DOHH2 (cell line): ENCODE data around the gene MYO1A.

Experiments used
- H3F3A ChIP-seq: fragments of 200-600 bp; sonication (generic), shearing (Covaris generic); 2 replicates; pipeline ENCODE4 v1.6.0; 2016; ENCODE audit warnings: antibody characterized with exemption, mild to moderate bottlenecking; ENCODE audit not compliant: control insufficient read depth, insufficient read depth
- H3K27ac ChIP-seq: fragments of 200-600 bp; sonication (generic); 2 replicates; pipeline ENCODE4 v1.5.1; 2014; ENCODE audit warnings: low read depth, mild to moderate bottlenecking, low read length, moderate library complexity
- H3K27me3 ChIP-seq: fragments of 200-600 bp; sonication (generic); 2 replicates; pipeline ENCODE4 v1.6.1; 2014; ENCODE audit warnings: mild to moderate bottlenecking, low read length, mixed read lengths; ENCODE audit not compliant: control insufficient read depth
- H3K36me3 ChIP-seq: fragments of 200-600 bp; sonication (generic); 2 replicates; pipeline ENCODE4 v1.6.1; 2014; ENCODE audit warnings: mild to moderate bottlenecking, low read length, moderate library complexity, mixed read lengths; ENCODE audit not compliant: control insufficient read depth
- H3K4me1 ChIP-seq: fragments of 200-600 bp; sonication (generic); 2 replicates; pipeline ENCODE4 v1.6.1; 2014; ENCODE audit warnings: mild to moderate bottlenecking, low read length, mixed read lengths; ENCODE audit not compliant: control insufficient read depth
- H3K4me2 ChIP-seq: fragments of 200-600 bp; sonication (generic); 2 replicates; pipeline ENCODE4 v1.6.0; 2014; ENCODE audit warnings: mild to moderate bottlenecking, low read length, moderate library complexity
- H3K4me3 ChIP-seq: fragments of 200-600 bp; sonication (generic); 2 replicates; pipeline ENCODE4 v1.5.1; 2014; ENCODE audit warnings: mild to moderate bottlenecking, low read length, mixed read lengths
- H3K79me2 ChIP-seq: fragments of 200-600 bp; sonication (generic); 2 replicates; pipeline ENCODE4 v1.6.1; 2014; ENCODE audit warnings: mild to moderate bottlenecking, low read length, mixed read lengths; ENCODE audit not compliant: control insufficient read depth
- H3K9me2 ChIP-seq: fragments of 200-600 bp; sonication (generic); replicated peaks from 2 replicates; pipeline ENCODE4 v1.6.1; 2014; ENCODE audit warnings: mild to moderate bottlenecking, low read length, mixed read lengths; ENCODE audit not compliant: control insufficient read depth
- H3K9me3 ChIP-seq: fragments of 200-600 bp; sonication (generic); 2 replicates; pipeline ENCODE4 v1.6.1; 2014; ENCODE audit warnings: antibody characterized with exemption, low read length, mixed read lengths; ENCODE audit not compliant: control insufficient read depth, insufficient read depth
- H4K20me1 ChIP-seq: fragments of 200-600 bp; sonication (generic); 2 replicates; pipeline ENCODE4 v1.6.0; 2014; ENCODE audit warnings: low read depth, mild to moderate bottlenecking, antibody characterized with exemption, low read length, moderate library complexity; ENCODE audit not compliant: control insufficient read depth, insufficient read depth
- CTCF ChIP-seq: fragments of 200-600 bp; sonication (generic); IDR thresholded peaks from one replicate; pipeline ENCODE4 v1.5.1; 2014; ENCODE audit warnings: antibody characterized with exemption, mild to moderate bottlenecking, low read depth, low read length; ENCODE audit not compliant: poor library complexity, severe bottlenecking
- EZH2phosphoT487 ChIP-seq: fragments of 200-600 bp; sonication (generic); IDR thresholded peaks from 2 replicates; pipeline ENCODE4 v1.6.1; 2017; ENCODE audit warnings: borderline replicate concordance, mild to moderate bottlenecking, antibody characterized with exemption, low read length, moderate library complexity, mixed read lengths

Gene MYO1A

GRCh38 chr12:57090924-57091637 is 41.2 kb upstream of the MYO1A start:
- no peaks in the 10 kb centered on the region for H4K20me1 ChIP-seq
- peaks cover 26% of the 10 kb centered on the region for H3F3A ChIP-seq
- H3K79me2 ChIP-seq, result peaks cover 9% of the 10 kb centered on the region
- no peak overlapping the region for H3K4me2 ChIP-seq
- H3K9me3 ChIP-seq, result no peaks in the 10 kb centered on the region
- no peaks in the 10 kb centered on the region for H3K9me2 ChIP-seq
- peaks cover 21% of the 10 kb centered on the region for H3K36me3 ChIP-seq
- no peak overlapping the region for H3K4me3 ChIP-seq
- no peak overlapping the region for H3K27ac ChIP-seq
- no peak for TF ChIP-seq CTCF
- TF ChIP-seq EZH2phosphoT487, result no peak
- H3K27me3 ChIP-seq, result no peaks in the 10 kb centered on the region
- peaks cover 46% of the 10 kb centered on the region for H3K4me1 ChIP-seq

DNA sequence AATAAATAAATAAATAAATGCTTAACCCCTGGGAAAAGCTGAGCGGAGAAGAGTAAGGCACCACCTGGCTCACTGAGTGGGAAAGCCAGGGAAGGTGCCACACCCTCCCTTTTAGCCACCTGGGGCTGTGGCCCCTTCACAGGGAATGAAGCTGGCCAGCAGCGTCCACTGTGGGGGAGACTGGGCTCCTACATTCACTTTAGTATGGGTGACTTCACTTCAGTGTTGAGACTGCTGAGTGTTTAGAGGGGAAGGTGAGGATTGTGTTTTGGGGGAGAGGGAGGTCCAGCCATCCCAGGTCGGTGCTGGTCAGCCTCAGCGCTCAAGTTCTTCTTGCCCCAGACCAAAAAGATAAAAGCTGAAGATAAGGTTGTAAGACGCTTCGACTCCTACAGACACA is 40.6 kb upstream of the MYO1A start:
- no peaks in the 10 kb centered on the region for H3K27me3 ChIP-seq
- no peaks in the 10 kb centered on the region for H4K20me1 ChIP-seq
- peaks cover 9% of the 10 kb centered on the region for H3K79me2 ChIP-seq
- TF ChIP-seq EZH2phosphoT487, result no peak
- TF ChIP-seq CTCF, result no peak
- no peak overlapping the region for H3K4me2 ChIP-seq
- H3K36me3 ChIP-seq, result peaks cover 15% of the 10 kb centered on the region
- no peak overlapping the region for H3K27ac ChIP-seq
- H3K9me3 ChIP-seq, result no peaks in the 10 kb centered on the region
- peaks cover 52% of the 10 kb centered on the region for H3K4me1 ChIP-seq
- H3K9me2 ChIP-seq, result no peaks in the 10 kb centered on the region
- no peak overlapping the region for H3K4me3 ChIP-seq
- H3F3A ChIP-seq, result peaks cover 20% of the 10 kb centered on the region

- no peaks in the 10 kb centered on the region for H4K20me1 ChIP-seq
- TF ChIP-seq CTCF (no peak), EZH2phosphoT487 (no peak)
- peaks cover 11% of the 10 kb centered on the region for H3K36me3 ChIP-seq
- peaks cover 9% of the 10 kb centered on the region for H3K79me2 ChIP-seq
- H3K4me2 ChIP-seq, result peak overlapping the region; percentile 98
- peaks cover 55% of the 10 kb centered on the region for H3K4me1 ChIP-seq
- peak overlapping the region; percentile 10; the same call in 1 of the 2 replicates for H3K27ac ChIP-seq
- H3K27me3 ChIP-seq, result no peaks in the 10 kb centered on the region
- no peaks in the 10 kb centered on the region for H3K9me2 ChIP-seq
- H3K9me3 ChIP-seq, result no peaks in the 10 kb centered on the region
- peak overlapping the region; percentile 87 for H3K4me3 ChIP-seq
- H3F3A ChIP-seq, result peaks cover 21% of the 10 kb centered on the region
Observed at GRCh38 chr12:57089271-57090245, 39.6 kb upstream of the MYO1A start.
